Omental fat pad (tissue), 4 donors: ENCODE data around the gene RAB11FIP4. TPM values are rescaled to one million over a fixed set of nuclear protein-coding genes. Genes with fewer than 3 reads are reported as not detected.
A peak's percentile ranks its signal among the peaks of the same experiment; 100 is the strongest.

Experiments
- ATAC-seq: fragments of 150-250 bp; one replicate; pipeline ENCODE4 v1.9.1; 2016; ENCODE audit warnings: mild to moderate bottlenecking, moderate library complexity; ENCODE audit not compliant: low FRiP score
- DNase-seq: peaks from one replicate; pipeline ENCODE4 v3.0.0-alpha.2; 2019; ENCODE audit warnings: low spot score
- CTCF ChIP-seq, 3 donors: fragments of 450-650 bp; IDR thresholded peaks; one replicate each; pipeline ENCODE4 v1.5.1; 2016 to 2017; ENCODE audit warnings: antibody characterized with exemption in 3 of 3, mild to moderate bottlenecking in 3 of 3, moderate library complexity in 2 of 3
- total RNA-seq, 4 donors: library from RNA; depleted of rRNA; stranded (reverse); fragments of >200 nt; gene quantifications; one replicate each; pipeline ENCODE4 v1.1.0, GENCODE V29; 2016

Gene RAB11FIP4
- total RNA-seq, 4 donors from 2014 or later = 2.8 to 12.0 (median 5.7) TPM

GRCh38 chr17:31459716-31460115 is 68.2 kb downstream of the RAB11FIP4 start:
- DNase-seq (no peak), ATAC-seq (no peak)
- TF ChIP-seq CTCF (IDR thresholded peaks at IDR 0.05) = no peak

GRCh38 chr17:31460226-31460721 is 68.8 kb downstream of the RAB11FIP4 start:
- TF ChIP-seq CTCF (IDR thresholded peaks at IDR 0.05) = no peak
- ATAC-seq = no peak
- no peak for DNase-seq

- ATAC-seq (no peak), DNase-seq (no peak)
- no peak for TF ChIP-seq CTCF (IDR thresholded peaks at IDR 0.05)
Measured at GRCh38 chr17:31461227-31461810, 69.8 kb downstream of the RAB11FIP4 start.

- ATAC-seq (no peak), DNase-seq (no peak)
- TF ChIP-seq CTCF (IDR thresholded peaks at IDR 0.05) = no peak
Measured at GRCh38 chr17:31462261-31462660, 70.8 kb downstream of the RAB11FIP4 start.

- DNase-seq = no peak
- TF ChIP-seq CTCF (IDR thresholded peaks at IDR 0.05) = no peak
- no peak for ATAC-seq
Measured at GRCh38 chr17:31466096-31466760, 74.8 kb downstream of the RAB11FIP4 start.

GRCh38 chr17:31467502-31468256 is 76.2 kb downstream of the RAB11FIP4 start:
- no peak for TF ChIP-seq CTCF (IDR thresholded peaks at IDR 0.05)
- no peak for DNase-seq
- ATAC-seq = peak; percentile 39
